ENCODE measurements around the gene NCR2. TPM values are rescaled to one million over a fixed set of nuclear protein-coding genes. Genes with fewer than 3 reads are reported as not detected.

NCR2 gene
- total and polyA plus RNA-seq, 7 donors = not detected

- H3K27me3 ChIP-seq (ENCODE audit: insufficient read depth in 3 of 3, low read length in 2 of 3) = peaks cover 0 to 4% (median 0%) of the 10 kb centered on the region in 3 donors
- no peak overlapping the region for H3K27ac ChIP-seq
- intact Hi-C loops (cut with DNase I) = no loop called here
- WGBS, 3 donors = 81 to 92% (median 89%) methylated on average over 4 of the region's 4 CpGs
- ATAC-seq = no peak
- no peak overlapping the region for H3K4me3 ChIP-seq
- TF ChIP-seq CTCF (IDR thresholded peaks at IDR 0.05) = no peak
- no peaks in the 10 kb centered on the region for H3K9me3 ChIP-seq
- no peak for DNase-seq
- H3K36me3 ChIP-seq (ENCODE audit: insufficient read depth in 1 of 2, low read depth in 1 of 2) = no peaks in the 10 kb centered on the region
- no peaks in the 10 kb centered on the region for H3K4me1 ChIP-seq
Observed at GRCh38 chr6:41332842-41333736, 2.3 kb upstream of the NCR2 start.

GRCh38 chr6:41334482-41335040 is 847 bp upstream of the NCR2 start:
- ATAC-seq = no peak
- Histone ChIP-seq H3K27ac (no peak overlapping the region), H3K4me1 (no peaks in the 10 kb centered on the region), H3K27me3 (ENCODE audit: insufficient read depth in 3 of 3, low read length in 2 of 3) (no peaks in the 10 kb centered on the region), H3K9me3 (no peaks in the 10 kb centered on the region), H3K36me3 (ENCODE audit: insufficient read depth in 1 of 2, low read depth in 1 of 2) (no peaks in the 10 kb centered on the region), H3K4me3 (no peak overlapping the region)
- no peak for TF ChIP-seq CTCF (IDR thresholded peaks at IDR 0.05)
- DNase-seq = no peak
- WGBS, 3 donors = 61 to 76% (median 61%) methylated on average over 11 of the region's 11 CpGs
- intact Hi-C loops (cut with DNase I) = no loop called here

GRCh38 chr6:41335943-41336342 is 535 bp downstream of the NCR2 start:
- ATAC-seq (no peak), DNase-seq (no peak)
- intact Hi-C loops (cut with DNase I) = no loop called here
- peaks cover 0 to 4% (median 0%) of the 10 kb centered on the region in 3 donors for H3K27me3 ChIP-seq (ENCODE audit: insufficient read depth in 3 of 3, low read length in 2 of 3)
- TF ChIP-seq CTCF (IDR thresholded peaks at IDR 0.05) = no peak
- H3K27ac ChIP-seq = no peak overlapping the region
- no peaks in the 10 kb centered on the region for H3K4me1 ChIP-seq
- no peaks in the 10 kb centered on the region for H3K9me3 ChIP-seq
- no peak overlapping the region for H3K4me3 ChIP-seq
- 87 to 91% (median 87%) methylated on average over 11 of the region's 11 CpGs for WGBS, 3 donors
- H3K36me3 ChIP-seq (ENCODE audit: insufficient read depth in 1 of 2, low read depth in 1 of 2) = no peaks in the 10 kb centered on the region

- DNase-seq (no peak), ATAC-seq (no peak)
- TF ChIP-seq CTCF (IDR thresholded peaks at IDR 0.05) = no peak
- Histone ChIP-seq H3K4me3 (no peak overlapping the region), H3K27ac (no peak overlapping the region), H3K36me3 (ENCODE audit: insufficient read depth in 1 of 2, low read depth in 1 of 2) (no peaks in the 10 kb centered on the region), H3K27me3 (ENCODE audit: insufficient read depth in 3 of 3, low read length in 2 of 3) (peaks cover 0 to 4% (median 0%) of the 10 kb centered on the region in 3 donors), H3K4me1 (no peaks in the 10 kb centered on the region), H3K9me3 (no peaks in the 10 kb centered on the region)
- intact Hi-C loops (cut with DNase I) = no loop called here
- WGBS, 3 donors = 52 to 68% (median 60%) methylated on average over 1 of the region's 1 CpG
Observed at GRCh38 chr6:41336824-41337223, 1.4 kb downstream of the NCR2 start.
